HepG2 (cell line): ENCODE data around the gene C2CD2. TPM values are rescaled to one million over a fixed set of nuclear protein-coding genes. Genes with fewer than 3 reads are reported as not detected.

Source experiments
- ARID2 ChIP-seq: sonication (generic); formaldehyde crosslinking; IDR thresholded peaks from 2 replicates; pipeline ENCODE4 v1.8.1; 2022; ENCODE audit warnings: mild to moderate bottlenecking, missing genetic modification reagents, borderline replicate concordance
- ARNTL ChIP-seq: sonication (generic); formaldehyde crosslinking; IDR thresholded peaks from 2 replicates; pipeline ENCODE4 v1.4.0; 2020; ENCODE audit warnings: mild to moderate bottlenecking, missing genetic modification reagents
- CHD4 ChIP-seq: fragments of 200-600 bp; sonication (generic); IDR thresholded peaks from 2 replicates; pipeline ENCODE4 v1.7.0; 2017; ENCODE audit warnings: mild to moderate bottlenecking, low read length, borderline replicate concordance
- ESRRA ChIP-seq: sonication (generic); formaldehyde crosslinking; IDR thresholded peaks from 2 replicates; pipeline ENCODE4 v1.5.1; 2020; ENCODE audit warnings: mild to moderate bottlenecking, low read depth, missing genetic modification reagents
- HES4 ChIP-seq: sonication (generic); formaldehyde crosslinking; IDR thresholded peaks from 2 replicates; pipeline ENCODE4 v1.9.0; 2021; ENCODE audit warnings: mild to moderate bottlenecking, missing genetic modification reagents, borderline replicate concordance
- IKZF1 ChIP-seq: fragments of 450-650 bp; IDR thresholded peaks from 2 replicates; pipeline ENCODE4 v1.7.1; 2016
- MAFF ChIP-seq: IDR thresholded peaks from 2 replicates; pipeline ENCODE4 v1.6.1; 2011; ENCODE audit warnings: low read depth, low read length, improper control_type of control experiment
- ONECUT2 ChIP-seq: sonication (generic); formaldehyde crosslinking; IDR thresholded peaks from 2 replicates; pipeline ENCODE4 v1.4.0; 2020; ENCODE audit warnings: missing genetic modification reagents
- TAF15 ChIP-seq: fragments of 200-400 bp; formaldehyde crosslinking; IDR thresholded peaks from one replicate; pipeline ENCODE4 v1.6.1; 2018; ENCODE audit warnings: mild to moderate bottlenecking, low read depth, low read length; ENCODE audit not compliant: poor library complexity, severe bottlenecking
- TCF7L2 ChIP-seq: IDR thresholded peaks from 2 replicates; pipeline ENCODE4 v1.6.1; 2011; ENCODE audit warnings: mild to moderate bottlenecking, low read depth, low read length, moderate library complexity
- TEAD3 ChIP-seq: optimal IDR thresholded peaks from 2 replicates; pipeline ENCODE3; 2016; ENCODE audit warnings: borderline replicate concordance
- U2AF1 ChIP-seq: fragments of 200-400 bp; formaldehyde crosslinking; optimal IDR thresholded peaks from 2 replicates; pipeline ENCODE3; 2017; ENCODE audit warnings: mild to moderate bottlenecking, low read depth, low read length
- U2AF2 ChIP-seq: fragments of 200-400 bp; formaldehyde crosslinking; IDR thresholded peaks from 2 replicates; pipeline ENCODE4 v1.6.1; 2017; ENCODE audit warnings: low read depth, mild to moderate bottlenecking, low read length
- YEATS4 ChIP-seq: sonication (generic); formaldehyde crosslinking; IDR thresholded peaks from 2 replicates; pipeline ENCODE4 v1.4.0; 2020; ENCODE audit warnings: missing genetic modification reagents, borderline replicate concordance
- ZC3H4 ChIP-seq: sonication (generic); formaldehyde crosslinking; IDR thresholded peaks from 2 replicates; pipeline ENCODE4 v1.4.0; 2020; ENCODE audit warnings: missing genetic modification reagents, borderline replicate concordance
- ZNF33A ChIP-seq: sonication (generic); formaldehyde crosslinking; IDR thresholded peaks from 2 replicates; pipeline ENCODE4 v1.5.1; 2020; ENCODE audit warnings: missing genetic modification reagents, mild to moderate bottlenecking, moderate library complexity, borderline replicate concordance
- ZNF34 ChIP-seq: sonication (generic); formaldehyde crosslinking; IDR thresholded peaks from 2 replicates; pipeline ENCODE4 v1.4.0; 2020; ENCODE audit warnings: mild to moderate bottlenecking, missing genetic modification reagents, borderline replicate concordance
- ZNF460 ChIP-seq: sonication (generic); formaldehyde crosslinking; IDR thresholded peaks from 2 replicates; pipeline ENCODE4 v1.5.1; 2020; ENCODE audit warnings: missing genetic modification reagents, mild to moderate bottlenecking, borderline replicate concordance
- ZNF644 ChIP-seq: IDR thresholded peaks from 2 replicates; pipeline ENCODE4 v1.6.1; 2016; ENCODE audit warnings: low read depth
- ZNF724P ChIP-seq: sonication (generic); formaldehyde crosslinking; IDR thresholded peaks from 2 replicates; pipeline ENCODE4 v1.8.0; 2022; ENCODE audit warnings: missing genetic modification reagents, borderline replicate concordance
- ZSCAN20 ChIP-seq: sonication (generic); formaldehyde crosslinking; IDR thresholded peaks from 2 replicates; pipeline ENCODE4 v1.4.0; 2020; ENCODE audit warnings: missing genetic modification reagents, mild to moderate bottlenecking, borderline replicate concordance
- polyA plus RNA-seq, 8 experiments: library from polyadenylated mRNA; depleted of rRNA in 3 of 8; stranded (reverse) in 7 of 8; unstranded in 1 of 8; fragments of >200 nt; fragmentation: Illumina TruSeq in 4 of 8; extraction: Trizol in 4 of 8; gene quantifications; 2 replicates each; pipeline versions ENCODE4 v1.2.1 to v1.2.3, GENCODE V29; 2011 to 2016; ENCODE audit warnings: low read depth in 4 of 8, missing spikeins in 1 of 8, mixed read lengths in 1 of 8; ENCODE audit not compliant: insufficient read depth in 1 of 8
- total RNA-seq, 5 experiments: library from RNA; depleted of rRNA; stranded (reverse); fragments of >200 nt; fragmentation: Illumina TruSeq; extraction: Trizol; gene quantifications; 2 replicates each; pipeline ENCODE4 v1.2.3, GENCODE V29; 2016; ENCODE audit warnings: low read depth in 1 of 5
- TF ChIP-seq, protein P1 (sequence below): IDR thresholded peaks from 2 replicates; pipeline ENCODE4 v1.4.0; 2020; ENCODE audit warnings: mild to moderate bottlenecking, missing genetic modification reagents
- TF ChIP-seq, protein P2 (sequence below): sonication (generic); formaldehyde crosslinking; IDR thresholded peaks from 2 replicates; pipeline ENCODE4 v1.5.0; 2020; ENCODE audit warnings: mild to moderate bottlenecking, missing genetic modification reagents

Gene C2CD2
- total and polyA plus RNA-seq, 2 of the 13 experiments (the other 11 are each of a cell fraction or from before 2014, with no cell fraction given) = 12.5 to 19.7 TPM

DNA sequence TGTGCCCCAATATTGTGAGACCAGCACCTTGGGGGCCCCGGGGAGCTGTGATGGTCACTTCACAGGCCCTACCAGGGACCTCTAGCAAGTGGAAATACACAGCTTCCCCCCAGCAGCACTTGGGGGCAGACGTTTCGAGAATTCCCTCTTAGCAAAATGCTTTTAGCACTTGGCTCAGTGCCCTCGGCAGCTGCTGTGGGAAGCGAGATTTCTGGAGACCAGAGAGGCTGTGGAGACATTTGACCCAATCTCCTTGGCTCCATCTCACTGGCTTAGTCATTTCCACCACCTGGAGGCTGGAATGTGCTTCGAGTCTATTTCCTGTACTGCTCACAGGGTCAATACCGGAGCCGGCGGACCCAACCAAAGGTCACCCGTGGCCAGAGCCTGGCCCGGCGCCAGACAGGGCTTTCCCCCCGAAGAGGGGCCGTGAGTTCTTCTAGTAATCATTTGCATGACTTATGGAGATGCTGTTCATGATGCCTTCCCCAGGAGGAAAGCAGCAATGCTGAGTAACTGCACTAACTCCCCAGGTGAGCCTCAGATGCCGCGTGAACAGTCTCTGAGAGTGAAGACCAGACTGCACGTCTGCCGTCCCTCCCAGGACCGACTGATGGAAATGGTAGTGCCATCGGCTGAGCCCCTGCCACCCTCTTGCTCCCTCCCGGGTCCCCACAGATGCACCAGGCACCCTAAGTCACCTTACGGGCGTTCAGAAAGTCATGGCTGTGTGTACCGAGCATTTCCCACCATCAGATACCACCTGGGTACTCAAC is 4.4 kb upstream of the C2CD2 start (continued):
- TF ChIP-seq, protein P1, sequence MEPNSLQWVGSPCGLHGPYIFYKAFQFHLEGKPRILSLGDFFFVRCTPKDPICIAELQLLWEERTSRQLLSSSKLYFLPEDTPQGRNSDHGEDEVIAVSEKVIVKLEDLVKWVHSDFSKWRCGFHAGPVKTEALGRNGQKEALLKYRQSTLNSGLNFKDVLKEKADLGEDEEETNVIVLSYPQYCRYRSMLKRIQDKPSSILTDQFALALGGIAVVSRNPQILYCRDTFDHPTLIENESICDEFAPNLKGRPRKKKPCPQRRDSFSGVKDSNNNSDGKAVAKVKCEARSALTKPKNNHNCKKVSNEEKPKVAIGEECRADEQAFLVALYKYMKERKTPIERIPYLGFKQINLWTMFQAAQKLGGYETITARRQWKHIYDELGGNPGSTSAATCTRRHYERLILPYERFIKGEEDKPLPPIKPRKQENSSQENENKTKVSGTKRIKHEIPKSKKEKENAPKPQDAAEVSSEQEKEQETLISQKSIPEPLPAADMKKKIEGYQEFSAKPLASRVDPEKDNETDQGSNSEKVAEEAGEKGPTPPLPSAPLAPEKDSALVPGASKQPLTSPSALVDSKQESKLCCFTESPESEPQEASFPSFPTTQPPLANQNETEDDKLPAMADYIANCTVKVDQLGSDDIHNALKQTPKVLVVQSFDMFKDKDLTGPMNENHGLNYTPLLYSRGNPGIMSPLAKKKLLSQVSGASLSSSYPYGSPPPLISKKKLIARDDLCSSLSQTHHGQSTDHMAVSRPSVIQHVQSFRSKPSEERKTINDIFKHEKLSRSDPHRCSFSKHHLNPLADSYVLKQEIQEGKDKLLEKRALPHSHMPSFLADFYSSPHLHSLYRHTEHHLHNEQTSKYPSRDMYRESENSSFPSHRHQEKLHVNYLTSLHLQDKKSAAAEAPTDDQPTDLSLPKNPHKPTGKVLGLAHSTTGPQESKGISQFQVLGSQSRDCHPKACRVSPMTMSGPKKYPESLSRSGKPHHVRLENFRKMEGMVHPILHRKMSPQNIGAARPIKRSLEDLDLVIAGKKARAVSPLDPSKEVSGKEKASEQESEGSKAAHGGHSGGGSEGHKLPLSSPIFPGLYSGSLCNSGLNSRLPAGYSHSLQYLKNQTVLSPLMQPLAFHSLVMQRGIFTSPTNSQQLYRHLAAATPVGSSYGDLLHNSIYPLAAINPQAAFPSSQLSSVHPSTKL (CRISPR knock-in tag) = peak; percentile 83
- TF ChIP-seq ONECUT2 (CRISPR knock-in tag) (peak; percentile 64; the same call in 1 of the 2 replicates), CHD4 (no peak), ZNF644 (no peak), ESRRA (peak; percentile 83; the same call in 1 of the 2 replicates), ARNTL (CRISPR knock-in tag) (peak; percentile 58; the same call in 1 of the 2 replicates), TCF7L2 (no peak), ZNF34 (CRISPR knock-in tag) (no peak), IKZF1 (no peak), TEAD3 (CRISPR knock-in tag) (peak; percentile 100), U2AF1 (peak; percentile 31), HES4 (CRISPR knock-in tag) (no peak), ZC3H4 (CRISPR knock-in tag) (no peak), U2AF2 (no peak), ZNF33A (CRISPR knock-in tag) (no peak), ZSCAN20 (CRISPR knock-in tag) (no peak), YEATS4 (CRISPR knock-in tag) (peak; percentile 45; the same call in 1 of the 2 replicates), ZNF724P (no peak), TAF15 (no peak), MAFF (no peak), ARID2 (CRISPR knock-in tag) (no peak), ZNF460 (no peak)
- TF ChIP-seq, protein P2, sequence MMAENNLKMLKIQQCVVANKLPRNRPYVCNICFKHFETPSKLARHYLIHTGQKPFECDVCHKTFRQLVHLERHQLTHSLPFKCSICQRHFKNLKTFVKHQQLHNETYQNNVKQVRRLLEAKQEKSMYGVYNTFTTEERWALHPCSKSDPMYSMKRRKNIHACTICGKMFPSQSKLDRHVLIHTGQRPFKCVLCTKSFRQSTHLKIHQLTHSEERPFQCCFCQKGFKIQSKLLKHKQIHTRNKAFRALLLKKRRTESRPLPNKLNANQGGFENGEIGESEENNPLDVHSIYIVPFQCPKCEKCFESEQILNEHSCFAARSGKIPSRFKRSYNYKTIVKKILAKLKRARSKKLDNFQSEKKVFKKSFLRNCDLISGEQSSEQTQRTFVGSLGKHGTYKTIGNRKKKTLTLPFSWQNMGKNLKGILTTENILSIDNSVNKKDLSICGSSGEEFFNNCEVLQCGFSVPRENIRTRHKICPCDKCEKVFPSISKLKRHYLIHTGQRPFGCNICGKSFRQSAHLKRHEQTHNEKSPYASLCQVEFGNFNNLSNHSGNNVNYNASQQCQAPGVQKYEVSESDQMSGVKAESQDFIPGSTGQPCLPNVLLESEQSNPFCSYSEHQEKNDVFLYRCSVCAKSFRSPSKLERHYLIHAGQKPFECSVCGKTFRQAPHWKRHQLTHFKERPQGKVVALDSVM (CRISPR knock-in tag) = peak; percentile 38; the same call in 1 of the 2 replicates
